ENCODE results near the gene UBR1. TPM values are rescaled to one million over a fixed set of nuclear protein-coding genes. Genes with fewer than 3 reads are reported as not detected.

The UBR1 gene
- total and polyA plus RNA-seq, 2 experiments from 2014 or later, result 16.2 to 26.0 TPM

DNA sequence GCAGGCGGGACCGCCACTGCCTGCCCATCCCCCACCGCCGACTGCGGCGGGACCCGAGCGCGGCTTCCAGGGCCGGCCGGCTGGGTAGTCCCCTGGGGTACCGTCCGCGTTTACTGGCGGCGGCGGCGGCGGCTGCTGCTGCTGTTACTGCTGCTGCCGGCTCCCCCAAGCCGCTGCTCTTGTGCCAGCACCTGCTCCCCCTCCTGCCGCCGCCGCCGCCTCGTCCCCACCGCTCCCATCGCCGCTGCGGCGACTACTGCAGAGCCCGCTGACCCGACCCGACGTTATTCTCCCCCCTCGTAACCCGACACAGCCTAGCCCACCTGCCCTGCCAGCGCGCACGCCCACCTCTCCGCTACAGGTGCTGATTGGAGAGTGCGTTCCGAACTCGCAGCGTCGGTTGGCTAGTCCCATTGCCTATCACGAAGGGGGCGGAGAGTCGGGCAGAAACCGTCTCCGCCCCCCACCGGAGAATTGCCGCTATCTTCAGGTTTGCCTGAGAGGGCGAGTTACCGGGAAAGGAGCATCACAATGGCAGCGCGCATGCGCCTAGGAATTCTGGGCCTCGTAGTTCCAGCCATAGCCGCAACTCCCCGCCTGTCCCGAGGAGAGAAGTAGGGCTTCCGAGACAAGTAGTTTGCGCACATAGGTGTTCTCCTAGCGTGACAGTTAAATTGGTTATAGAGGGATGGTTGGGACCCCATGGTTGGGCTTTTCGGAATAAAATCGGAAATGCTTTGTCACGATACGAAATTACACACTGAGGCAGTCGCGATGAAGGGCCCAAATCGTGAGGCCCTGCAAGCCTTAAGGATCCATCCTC lies 185.1 kb downstream of the UBR1 start, which contains the start of gene TTBK2:
TTBK2 (minus strand) TSS at position 260 of the 823 bp plus-strand sequence. CDS start 42,161 bp downstream, outside the sequence.
- no peak for TF ChIP-seq EZH2phosphoT487 (IDR thresholded peaks at IDR 0.05; ENCODE audit: insufficient read depth, low read depth)
- no peak for TF ChIP-seq EZH2 (IDR thresholded peaks at IDR 0.05; ENCODE audit: insufficient read depth, poor library complexity, severe bottlenecking)
- in situ Hi-C loops (cut with MboI), result loop anchor here (10.0 kb wide), 1 partner anchor 206 kb away; no protein-coding TSS in a partner anchor
- Histone ChIP-seq H3K4me2 (ENCODE audit: unreplicated experiment) (peak within 1 kb of the TSS; percentile 91), H3K9me3 (ENCODE audit: low read depth) (no peaks in the 10 kb centered on the region), H3K9ac (peak within 1 kb of the TSS; percentile 70), H4K20me1 (ENCODE audit: insufficient read depth) (no peaks in the 10 kb centered on the region), H3K27me3 (replicated peaks; ENCODE audit: insufficient read depth) (no peaks in the 10 kb centered on the region), H3K4me3 (peak within 1 kb of the TSS; percentile 82), H3K79me2 (ENCODE audit: insufficient read depth) (peaks cover 39% of the 10 kb centered on the region), H3K9me2 (ENCODE audit: insufficient read depth) (no peaks in the 10 kb centered on the region), H3K27ac (peak within 1 kb of the TSS; percentile 52), H3K4me1 (ENCODE audit: insufficient read depth) (peaks cover 13% of the 10 kb centered on the region), H3K36me3 (ENCODE audit: low read depth) (no peaks in the 10 kb centered on the region), H2AFZ (peak within 1 kb of the TSS; percentile 97), H3F3A (ENCODE audit: insufficient read depth) (peaks cover 16% of the 10 kb centered on the region)
- peak; percentile 99 for DNase-seq
- 0 to 1% methylated on average over 42 to 64 of the region's 72 CpGs for WGBS, 2 experiments (ENCODE audit: low coverage in 1 of 2, low lambda C conversion rate in 2 of 2, missing lambda C conversion rate in 2 of 2)

DNA sequence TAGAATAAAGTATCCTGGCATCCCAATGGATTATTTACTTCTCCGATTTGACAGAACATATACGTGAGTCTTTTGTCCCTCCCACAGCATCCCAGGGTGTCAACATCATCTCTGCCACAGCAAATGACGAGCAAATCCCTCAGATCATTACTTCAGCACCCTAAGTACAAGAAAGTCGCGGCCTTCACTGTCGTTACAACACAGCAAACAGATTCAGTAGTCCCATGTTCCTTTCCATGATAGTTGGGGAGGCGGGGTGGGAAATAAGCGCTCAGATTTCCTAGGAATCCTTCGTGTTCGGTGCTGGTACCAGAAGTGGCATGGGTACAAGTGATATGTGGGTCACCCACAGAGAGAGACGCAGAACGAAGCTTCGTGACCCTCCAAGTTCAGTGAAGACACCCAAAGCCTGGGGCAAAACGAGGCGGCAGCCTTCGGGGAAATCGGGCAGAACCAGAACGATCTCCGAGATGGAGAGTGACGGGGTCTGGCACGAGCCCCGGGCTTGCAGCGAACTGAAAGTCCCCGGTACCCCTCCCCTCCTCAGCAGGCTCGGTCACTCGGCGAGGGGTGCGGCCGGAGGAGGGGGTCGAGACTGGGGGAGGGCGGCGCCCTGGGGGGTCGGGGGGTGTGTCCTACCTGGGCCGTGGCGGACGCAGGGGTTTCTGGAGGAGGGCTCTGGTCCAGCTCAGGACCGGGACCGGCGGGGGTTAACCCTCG lies 185.9 kb downstream of the UBR1 start:
- no peaks in the 10 kb centered on the region for H4K20me1 ChIP-seq (ENCODE audit: insufficient read depth)
- peak overlapping the region; percentile 91 for H3K4me2 ChIP-seq (ENCODE audit: unreplicated experiment)
- DNase-seq, result peak; percentile 77
- WGBS, 2 experiments (ENCODE audit: low coverage in 1 of 2, low lambda C conversion rate in 2 of 2, missing lambda C conversion rate in 2 of 2), result 1 to 2% methylated on average over 30 to 35 of the region's 40 CpGs
- in situ Hi-C loops (cut with MboI), result loop anchor here (10.0 kb wide), 1 partner anchor 205 kb away; no protein-coding TSS in a partner anchor
- H3K27ac ChIP-seq, result peak overlapping the region; percentile 52
- peaks cover 16% of the 10 kb centered on the region for H3F3A ChIP-seq (ENCODE audit: insufficient read depth)
- peak overlapping the region; percentile 82 for H3K4me3 ChIP-seq
- no peaks in the 10 kb centered on the region for H3K9me3 ChIP-seq (ENCODE audit: low read depth)
- H3K4me1 ChIP-seq (ENCODE audit: insufficient read depth), result peaks cover 13% of the 10 kb centered on the region
- peaks cover 47% of the 10 kb centered on the region for H3K79me2 ChIP-seq (ENCODE audit: insufficient read depth)
- TF ChIP-seq EZH2 (IDR thresholded peaks at IDR 0.05; ENCODE audit: insufficient read depth, poor library complexity, severe bottlenecking) (no peak), EZH2phosphoT487 (IDR thresholded peaks at IDR 0.05; ENCODE audit: insufficient read depth, low read depth) (no peak)
- H3K36me3 ChIP-seq (ENCODE audit: low read depth), result no peaks in the 10 kb centered on the region
- H3K9me2 ChIP-seq (ENCODE audit: insufficient read depth), result no peaks in the 10 kb centered on the region
- no peaks in the 10 kb centered on the region for H3K27me3 ChIP-seq (replicated peaks; ENCODE audit: insufficient read depth)
- peak overlapping the region; percentile 97 for H2AFZ ChIP-seq
- H3K9ac ChIP-seq, result peak overlapping the region; percentile 70

DNA sequence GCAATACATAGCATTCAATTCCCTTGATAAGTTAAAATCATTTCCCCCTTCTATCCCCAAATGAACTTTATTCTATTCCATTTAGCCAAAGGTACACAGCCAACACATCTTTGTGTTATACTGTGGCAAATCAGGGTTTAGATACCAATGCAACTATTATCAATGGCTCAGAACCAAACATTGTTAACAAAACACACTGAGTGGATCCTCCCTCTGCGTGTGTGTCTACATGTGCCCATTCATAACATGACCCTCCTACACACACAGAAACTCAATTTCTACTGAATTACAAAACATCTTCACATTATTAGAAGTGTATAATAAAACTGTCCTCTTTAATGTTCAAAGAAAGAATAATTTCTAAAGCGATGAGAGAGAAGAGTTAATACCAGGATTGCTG lies 186.5 kb downstream of the UBR1 start:
- H3K4me1 ChIP-seq (ENCODE audit: insufficient read depth), result peaks cover 13% of the 10 kb centered on the region
- peaks cover 52% of the 10 kb centered on the region for H3K79me2 ChIP-seq (ENCODE audit: insufficient read depth)
- in situ Hi-C loops (cut with MboI), result no loop called here
- peak overlapping the region; percentile 52 for H3K27ac ChIP-seq
- H2AFZ ChIP-seq, result peak overlapping the region; percentile 97
- peak overlapping the region; percentile 70 for H3K9ac ChIP-seq
- TF ChIP-seq EZH2phosphoT487 (IDR thresholded peaks at IDR 0.05; ENCODE audit: insufficient read depth, low read depth) (no peak), EZH2 (IDR thresholded peaks at IDR 0.05; ENCODE audit: insufficient read depth, poor library complexity, severe bottlenecking) (no peak)
- no peaks in the 10 kb centered on the region for H3K27me3 ChIP-seq (replicated peaks; ENCODE audit: insufficient read depth)
- H3K36me3 ChIP-seq (ENCODE audit: low read depth), result no peaks in the 10 kb centered on the region
- H3K9me3 ChIP-seq (ENCODE audit: low read depth), result no peaks in the 10 kb centered on the region
- H3K4me2 ChIP-seq (ENCODE audit: unreplicated experiment), result peak overlapping the region; percentile 91
- DNase-seq, result peak; percentile 45
- no peaks in the 10 kb centered on the region for H4K20me1 ChIP-seq (ENCODE audit: insufficient read depth)
- no peaks in the 10 kb centered on the region for H3K9me2 ChIP-seq (ENCODE audit: insufficient read depth)
- 75% methylated on average over 2 of the region's 2 CpGs for WGBS, 2 experiments (ENCODE audit: low coverage in 1 of 2, low lambda C conversion rate in 2 of 2, missing lambda C conversion rate in 2 of 2)
- peaks cover 16% of the 10 kb centered on the region for H3F3A ChIP-seq (ENCODE audit: insufficient read depth)
- H3K4me3 ChIP-seq, result peak overlapping the region; percentile 82

DNA sequence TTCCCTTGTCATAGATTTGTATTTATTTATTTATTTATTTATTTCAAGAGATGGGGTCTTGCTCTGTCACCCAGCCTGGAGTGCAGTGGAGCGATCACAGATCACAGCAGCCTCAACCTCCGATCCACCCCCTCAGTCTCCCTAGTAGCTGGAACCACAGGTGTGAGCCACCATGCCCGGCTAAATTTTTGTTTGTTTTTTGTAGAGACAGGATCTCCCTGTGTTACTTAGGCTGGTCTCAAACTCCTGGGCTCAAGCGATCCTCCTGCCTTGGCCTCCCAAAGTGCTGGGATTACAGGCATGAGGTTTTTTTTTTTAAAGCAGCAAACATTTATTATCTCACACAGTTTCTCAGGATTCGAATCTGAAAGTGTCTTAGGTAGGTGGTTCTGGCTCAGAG lies 187.8 kb downstream of the UBR1 start:
- WGBS, 2 experiments (ENCODE audit: low coverage in 1 of 2, low lambda C conversion rate in 2 of 2, missing lambda C conversion rate in 2 of 2), result 88% methylated on average over 5 of the region's 5 CpGs
- Histone ChIP-seq H3K27ac (no peak overlapping the region), H3K9me2 (ENCODE audit: insufficient read depth) (no peaks in the 10 kb centered on the region), H3K4me1 (ENCODE audit: insufficient read depth) (peaks cover 13% of the 10 kb centered on the region), H3K9ac (no peak overlapping the region), H3K36me3 (ENCODE audit: low read depth) (no peaks in the 10 kb centered on the region), H3K79me2 (ENCODE audit: insufficient read depth) (peaks cover 63% of the 10 kb centered on the region), H3K9me3 (ENCODE audit: low read depth) (no peaks in the 10 kb centered on the region), H3K4me2 (ENCODE audit: unreplicated experiment) (no peak overlapping the region), H3F3A (ENCODE audit: insufficient read depth) (peaks cover 16% of the 10 kb centered on the region), H4K20me1 (ENCODE audit: insufficient read depth) (no peaks in the 10 kb centered on the region), H3K4me3 (no peak overlapping the region; the same call in 1 of the 2 replicates), H3K27me3 (replicated peaks; ENCODE audit: insufficient read depth) (no peaks in the 10 kb centered on the region), H2AFZ (no peak overlapping the region)
- no peak for TF ChIP-seq EZH2 (IDR thresholded peaks at IDR 0.05; ENCODE audit: insufficient read depth, poor library complexity, severe bottlenecking)
- DNase-seq, result no peak
- in situ Hi-C loops (cut with MboI), result no loop called here
